Hepatocyte (in vitro differentiated cells): ENCODE measurements around the gene JARID2. TPM values are rescaled to one million over a fixed set of nuclear protein-coding genes. Genes with fewer than 3 reads are reported as not detected.

ENCODE experiments used
- DNase-seq: peaks from one replicate; pipeline ENCODE4 v3.0.0-alpha.2; 2016; ENCODE audit warnings: low spot score
- H2AFZ ChIP-seq: fragments of 200-600 bp; sonication (generic); 2 replicates; pipeline ENCODE4 v1.6.0; 2016; ENCODE audit warnings: antibody characterized with exemption, mild to moderate bottlenecking
- H3K27ac ChIP-seq: fragments of 200-600 bp; sonication (generic); 2 replicates; pipeline ENCODE4 v1.5.1; 2016; ENCODE audit warnings: mild to moderate bottlenecking
- H3K27me3 ChIP-seq: fragments of 200-600 bp; sonication (generic); 2 replicates; pipeline ENCODE4 v1.6.1; 2016
- H3K36me3 ChIP-seq: fragments of 200-600 bp; sonication (generic); replicated peaks from 2 replicates; pipeline ENCODE4 v1.5.1; 2016; ENCODE audit warnings: low read depth; ENCODE audit not compliant: insufficient read depth
- H3K4me1 ChIP-seq: fragments of 200-600 bp; sonication (generic); 2 replicates; pipeline ENCODE4 v1.5.1; 2016; ENCODE audit warnings: mild to moderate bottlenecking, moderate library complexity; ENCODE audit not compliant: insufficient read depth
- H3K4me2 ChIP-seq: fragments of 200-600 bp; sonication (generic); 2 replicates; pipeline ENCODE4 v1.6.0; 2016
- H3K4me3 ChIP-seq: fragments of 200-600 bp; sonication (generic); 2 replicates; pipeline ENCODE4 v1.5.1; 2016; ENCODE audit warnings: mild to moderate bottlenecking
- H3K79me2 ChIP-seq: fragments of 200-600 bp; sonication (generic); 2 replicates; pipeline ENCODE4 v1.6.0; 2017; ENCODE audit warnings: mild to moderate bottlenecking
- H3K9me2 ChIP-seq: fragments of 200-600 bp; sonication (generic); replicated peaks from 2 replicates; pipeline ENCODE4 v1.6.0; 2017; ENCODE audit warnings: mild to moderate bottlenecking; ENCODE audit not compliant: insufficient read depth
- H3K9me3 ChIP-seq: fragments of 200-600 bp; sonication (generic); 2 replicates; pipeline ENCODE4 v1.5.1; 2016; ENCODE audit warnings: low read depth, mild to moderate bottlenecking
- H4K20me1 ChIP-seq: fragments of 200-600 bp; sonication (generic); 2 replicates; pipeline ENCODE4 v1.6.0; 2016; ENCODE audit warnings: mild to moderate bottlenecking; ENCODE audit not compliant: insufficient read depth, poor library complexity, severe bottlenecking
- CTCF ChIP-seq: fragments of 200-600 bp; sonication (generic); IDR thresholded peaks from 2 replicates; pipeline ENCODE4 v1.5.1; 2016; ENCODE audit warnings: antibody characterized with exemption, mild to moderate bottlenecking; ENCODE audit not compliant: poor library complexity
- EZH2 ChIP-seq: fragments of 200-600 bp; sonication (generic); IDR thresholded peaks from 2 replicates; pipeline ENCODE4 v1.6.1; 2016; ENCODE audit warnings: antibody characterized with exemption, mild to moderate bottlenecking, borderline replicate concordance
- EZH2phosphoT487 ChIP-seq: fragments of 200-600 bp; sonication (generic); IDR thresholded peaks from one replicate; pipeline ENCODE4 v1.6.1; 2018; ENCODE audit warnings: antibody characterized with exemption, mild to moderate bottlenecking, low read depth, moderate library complexity; ENCODE audit not compliant: unreplicated experiment, severe bottlenecking
- WGBS: methylation state at CpG from one replicate; pipeline ENCODE4 v1.1.6; 2016; ENCODE audit warnings: low lambda C conversion rate; ENCODE audit errors: missing lambda C conversion rate; 5-methylcytosine and 5-hydroxymethylcytosine counted together
- polyA plus RNA-seq: library from polyadenylated mRNA; unstranded; fragments of >200 nt; fragmentation: Nextera tagmentation; extraction: Ambion mirVana; gene quantifications from 2 replicates; pipeline ENCODE4 v1.2.1, GENCODE V29; 2016
- total RNA-seq: library from RNA; depleted of rRNA; stranded (reverse); fragments of >200 nt; gene quantifications from 2 replicates; pipeline ENCODE4 v1.2.3, GENCODE V29; 2014

Gene JARID2
- total and polyA plus RNA-seq, 2 experiments from 2014 or later, result 4.6 to 11.6 TPM

- H3K4me3 ChIP-seq, result no peak overlapping the region
- no peak overlapping the region for H3K4me2 ChIP-seq
- H3K27ac ChIP-seq, result no peak overlapping the region
- peaks cover 21% of the 10 kb centered on the region for H4K20me1 ChIP-seq
- H3K27me3 ChIP-seq, result no peaks in the 10 kb centered on the region
- peaks cover 99% of the 10 kb centered on the region for H3K79me2 ChIP-seq
- H3K9me2 ChIP-seq, result no peaks in the 10 kb centered on the region
- H3K36me3 ChIP-seq, result no peaks in the 10 kb centered on the region
- no peak for DNase-seq
- no peak for TF ChIP-seq CTCF
- no peak for TF ChIP-seq EZH2phosphoT487
- TF ChIP-seq EZH2, result no peak
- peaks cover 9% of the 10 kb centered on the region for H3K4me1 ChIP-seq
- H3K9me3 ChIP-seq, result no peaks in the 10 kb centered on the region
- no peak overlapping the region for H2AFZ ChIP-seq
- WGBS, result 77% methylated on average over 3 of the region's 3 CpGs
Measured at GRCh38 chr6:15309611-15310283, 63.9 kb downstream of the JARID2 start.

- no peak overlapping the region for H3K27ac ChIP-seq
- no peak for TF ChIP-seq CTCF
- no peak for TF ChIP-seq EZH2
- no peak for TF ChIP-seq EZH2phosphoT487
- H3K79me2 ChIP-seq, result peaks cover 99% of the 10 kb centered on the region
- H3K4me1 ChIP-seq, result no peaks in the 10 kb centered on the region
- H2AFZ ChIP-seq, result no peak overlapping the region
- peaks cover 14% of the 10 kb centered on the region for H4K20me1 ChIP-seq
- H3K4me3 ChIP-seq, result no peak overlapping the region
- H3K9me2 ChIP-seq, result no peaks in the 10 kb centered on the region
- H3K9me3 ChIP-seq, result no peaks in the 10 kb centered on the region
- no peak overlapping the region for H3K4me2 ChIP-seq
- no peaks in the 10 kb centered on the region for H3K36me3 ChIP-seq
- WGBS, result 99% methylated on average over 7 of the region's 7 CpGs
- no peaks in the 10 kb centered on the region for H3K27me3 ChIP-seq
- no peak for DNase-seq
Measured at GRCh38 chr6:15310680-15311079, 64.8 kb downstream of the JARID2 start.

- H3K79me2 ChIP-seq, result peaks cover 99% of the 10 kb centered on the region
- no peaks in the 10 kb centered on the region for H3K4me1 ChIP-seq
- H3K27ac ChIP-seq, result no peak overlapping the region
- no peaks in the 10 kb centered on the region for H3K9me3 ChIP-seq
- H3K4me2 ChIP-seq, result no peak overlapping the region
- H3K4me3 ChIP-seq, result no peak overlapping the region
- H3K9me2 ChIP-seq, result no peaks in the 10 kb centered on the region
- H3K36me3 ChIP-seq, result no peaks in the 10 kb centered on the region
- 82% methylated on average over 3 of the region's 3 CpGs for WGBS
- TF ChIP-seq CTCF, result no peak
- no peak for TF ChIP-seq EZH2
- TF ChIP-seq EZH2phosphoT487, result no peak
- no peak overlapping the region for H2AFZ ChIP-seq
- H4K20me1 ChIP-seq, result peaks cover 24% of the 10 kb centered on the region
- no peaks in the 10 kb centered on the region for H3K27me3 ChIP-seq
- no peak for DNase-seq
Measured at GRCh38 chr6:15312500-15312899, 66.6 kb downstream of the JARID2 start.

- Histone ChIP-seq H3K4me3 (no peak overlapping the region), H3K27me3 (no peaks in the 10 kb centered on the region), H4K20me1 (peaks cover 29% of the 10 kb centered on the region), H3K9me2 (no peaks in the 10 kb centered on the region), H3K9me3 (no peaks in the 10 kb centered on the region), H3K79me2 (peaks cover 99% of the 10 kb centered on the region), H2AFZ (no peak overlapping the region), H3K4me2 (no peak overlapping the region), H3K4me1 (no peaks in the 10 kb centered on the region), H3K27ac (no peak overlapping the region), H3K36me3 (no peaks in the 10 kb centered on the region)
- no peak for DNase-seq
- TF ChIP-seq CTCF, result no peak
- no peak for TF ChIP-seq EZH2phosphoT487
- WGBS, result 77% methylated on average over 5 of the region's 5 CpGs
Measured at GRCh38 chr6:15313367-15313766, 67.5 kb downstream of the JARID2 start.
